Panc1 (cell line): Measurements from ENCODE around the gene AKIRIN1. TPM values are rescaled to one million over a fixed set of nuclear protein-coding genes. Genes with fewer than 3 reads are reported as not detected.
"Not testable (repeated sequence)": the region's sequence is repeated elsewhere in the genome, so short reads cannot be mapped to it uniquely, and the experiment has no call there.

Source experiments
- ATAC-seq: fragments of 200-7000 bp; cut with Tn5 transposase; 2 replicates; pipeline ENCODE4 v1.9.1; 2020; ENCODE audit warnings: mild to moderate bottlenecking, moderate library complexity
- BruUV-seq: library from RNA; stranded (reverse); fragments of 400-500 nt; replicated peaks from 2 replicates; lab custom pipeline; 2021; lab: Mats Ljungman, UMichigan
- CTCF ChIA-PET: fragments of 300-600 bp; sonication (Branson Sonifier 250); formaldehyde crosslinking; loops from one replicate; lab custom pipeline; 2022; ENCODE audit warnings: antibody characterized with exemption; lab: Charles Lee
- POLR2A ChIA-PET: fragments of 300-600 bp; sonication (Branson Sonifier 250); formaldehyde crosslinking; loops from one replicate; lab custom pipeline; 2022; ENCODE audit warnings: antibody characterized with exemption; lab: Charles Lee
- DNase-seq: peaks from one replicate; pipeline ENCODE4 v3.0.0-alpha.2; 2010; ENCODE audit warnings: low read depth, low spot score
- H3K27ac ChIP-seq: 2 replicates; pipeline ENCODE4 v1.5.1; 2011; ENCODE audit warnings: mild to moderate bottlenecking, low read length, inconsistent platforms
- H3K27me3 ChIP-seq: fragments of 200-500 bp; sonication (Bioruptor generic); 2 replicates; pipeline ENCODE4 v1.6.0; 2014; ENCODE audit warnings: low read length, inconsistent platforms; ENCODE audit not compliant: control insufficient read depth, insufficient read depth
- H3K36me3 ChIP-seq: fragments of 200-500 bp; sonication (Bioruptor generic); 2 replicates; pipeline ENCODE4 v1.5.1; 2014; ENCODE audit warnings: inconsistent platforms, mild to moderate bottlenecking, low read length, moderate library complexity; ENCODE audit not compliant: control insufficient read depth, insufficient read depth
- H3K4me1 ChIP-seq: 2 replicates; pipeline ENCODE4 v1.5.1; 2011; ENCODE audit warnings: inconsistent platforms, mild to moderate bottlenecking, low read length, moderate library complexity; ENCODE audit not compliant: control insufficient read depth, insufficient read depth
- H3K4me3 ChIP-seq, 2 experiments: 2 replicates each; pipeline ENCODE4 v1.5.1; 2011 to 2012; ENCODE audit warnings: low read depth in 2 of 2, low read length in 2 of 2, mild to moderate bottlenecking in 2 of 2, inconsistent platforms in 1 of 2, moderate library complexity in 1 of 2
- H3K9me3 ChIP-seq: fragments of 200-500 bp; sonication (Bioruptor generic); 2 replicates; pipeline ENCODE4 v1.5.1; 2014; ENCODE audit warnings: low read depth, mild to moderate bottlenecking, inconsistent platforms, low read length, moderate library complexity; ENCODE audit not compliant: control insufficient read depth, insufficient read depth
- in situ Hi-C: cut with HindIII; loops from 2 replicates; pipeline ENCODE4 v1.10.0; 2016; ENCODE audit warnings: low sequenced_read_pairs, low pct_unique_long_range_greater_than_20kb
- intact Hi-C: fragments of 100-400 bp; cut with micrococcal nuclease; formaldehyde crosslinking; loops from one replicate; pipeline ENCODE4 v1.10.0; 2022; ENCODE audit not compliant: unreplicated experiment
- total RNA-seq: library from RNA; stranded (reverse); gene quantifications from one replicate; pipeline ENCODE4 v1.2.1, GENCODE V29; 2021; ENCODE audit not compliant: unreplicated experiment

Gene AKIRIN1
- total RNA-seq, 1 experiment from 2014 or later: 116 TPM

DNA sequence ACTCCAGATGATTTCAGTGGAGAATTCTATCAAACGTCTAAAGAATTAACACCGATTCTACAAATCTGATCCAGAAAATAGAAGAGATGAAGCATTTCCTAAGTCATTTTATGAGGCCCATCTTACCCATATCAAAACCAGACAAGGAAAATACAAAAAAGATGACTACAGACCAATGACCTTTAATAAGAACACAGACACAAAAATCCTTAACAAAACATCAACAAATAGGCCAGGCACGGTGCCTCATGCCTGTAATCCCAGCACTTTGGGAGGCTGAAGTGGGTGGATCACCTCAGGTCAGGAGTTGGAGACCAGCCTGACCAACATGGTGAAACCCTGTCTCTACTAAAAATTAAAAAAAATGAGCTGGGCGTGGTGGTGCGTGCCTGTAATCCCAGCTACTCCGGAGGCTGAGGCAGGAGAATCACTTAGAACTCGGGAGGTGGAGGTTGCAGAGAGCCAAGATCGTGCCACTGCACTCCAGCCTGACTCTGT is 64.2 kb downstream of the AKIRIN1 start:
- POLR2A ChIA-PET: not testable (repeated sequence)

More for the DNA sequence above, 64.2 kb downstream of the AKIRIN1 start:
- H3K27ac ChIP-seq, BruUV-seq, H3K9me3 ChIP-seq, intact Hi-C loops, H3K4me3 ChIP-seq, H3K4me1 ChIP-seq, DNase-seq, CTCF ChIA-PET, H3K36me3 ChIP-seq, ATAC-seq, in situ Hi-C loops, H3K27me3 ChIP-seq: not testable (repeated sequence)

Other genes starting within 250 kb of the AKIRIN1 start
- 44.3 TPM for gene RRAGC, start 131.5 kb upstream of the AKIRIN1 start, total RNA-seq
- 17.4 TPM for gene MYCBP, start 117.9 kb upstream of the AKIRIN1 start, total RNA-seq
- gene GJA9, start 109.7 kb upstream of the AKIRIN1 start, total RNA-seq: 0.10 TPM
- gene RHBDL2, start 49.4 kb upstream of the AKIRIN1 start, total RNA-seq: 7.1 TPM
- 316 TPM for gene NDUFS5, start 35.1 kb downstream of the AKIRIN1 start, total RNA-seq
- 413 TPM for gene MACF1, start 213.4 kb downstream of the AKIRIN1 start, total RNA-seq